ENCODE measurements around the gene SLC45A1.

The SLC45A1 gene

DNA sequence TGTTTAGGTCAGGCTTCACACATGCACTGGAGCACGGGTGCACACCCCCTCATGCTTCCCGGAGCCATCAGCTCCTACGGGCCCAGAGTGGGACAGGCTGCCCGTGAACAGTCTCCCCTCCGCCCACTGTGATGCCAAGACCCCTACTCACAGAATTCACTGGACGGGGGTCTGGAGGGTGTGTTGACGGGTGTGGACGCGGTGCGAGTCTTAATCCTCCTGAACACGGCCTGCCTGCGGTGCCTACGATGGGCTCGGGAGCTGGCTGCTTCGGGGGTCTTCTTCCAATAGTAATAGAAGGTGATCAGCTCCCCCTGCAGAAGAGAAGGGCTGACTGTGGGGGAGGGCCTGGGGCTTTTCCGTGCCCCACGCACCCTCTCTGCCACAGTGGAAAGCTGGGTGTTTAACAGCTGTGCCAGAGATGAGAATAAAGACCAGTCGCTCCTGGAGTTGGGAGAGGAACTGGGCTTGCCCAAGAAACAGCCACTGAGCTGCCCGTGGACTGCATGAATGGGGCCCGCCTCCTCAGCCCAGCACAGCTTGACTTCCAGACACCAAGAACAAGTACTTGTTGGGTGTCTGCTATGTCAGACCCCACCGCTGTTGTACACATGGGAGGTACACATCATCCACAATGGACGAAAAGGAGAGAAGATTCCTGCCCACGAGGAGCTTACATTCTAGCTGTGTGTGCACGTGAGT lies 47.9 kb downstream of the SLC45A1 start:
- no peaks in the 10 kb centered on the region for H3K27me3 ChIP-seq (ENCODE audit: insufficient read depth, low read length, poor library complexity, severe bottlenecking)
- H3K4me3 ChIP-seq (ENCODE audit: low read length, poor library complexity, severe bottlenecking), result no peak overlapping the region
- H3K79me2 ChIP-seq (ENCODE audit: insufficient read depth, low read length), result peaks cover 50% of the 10 kb centered on the region
- peaks cover 66% of the 10 kb centered on the region; the same call in 1 of the 2 replicates for H3K36me3 ChIP-seq (ENCODE audit: insufficient read depth, low read length)
- no peaks in the 10 kb centered on the region for H3K9me3 ChIP-seq (ENCODE audit: insufficient read depth, low read depth, low read length)
- no peaks in the 10 kb centered on the region for H3K4me1 ChIP-seq (ENCODE audit: insufficient read depth, low read length, poor library complexity, severe bottlenecking)
- H3K4me2 ChIP-seq (ENCODE audit: low read depth, low read length, poor library complexity, severe bottlenecking), result no peak overlapping the region
- H2AFZ ChIP-seq (ENCODE audit: low read length), result no peak overlapping the region
- no peaks in the 10 kb centered on the region for H3K9me2 ChIP-seq (replicated peaks; ENCODE audit: low read depth, low read length)
- no peak overlapping the region for H3K9ac ChIP-seq (ENCODE audit: low read depth, low read length, poor library complexity, severe bottlenecking)
- H3F3A ChIP-seq (ENCODE audit: low read depth), result no peaks in the 10 kb centered on the region
- TF ChIP-seq, protein P1, sequence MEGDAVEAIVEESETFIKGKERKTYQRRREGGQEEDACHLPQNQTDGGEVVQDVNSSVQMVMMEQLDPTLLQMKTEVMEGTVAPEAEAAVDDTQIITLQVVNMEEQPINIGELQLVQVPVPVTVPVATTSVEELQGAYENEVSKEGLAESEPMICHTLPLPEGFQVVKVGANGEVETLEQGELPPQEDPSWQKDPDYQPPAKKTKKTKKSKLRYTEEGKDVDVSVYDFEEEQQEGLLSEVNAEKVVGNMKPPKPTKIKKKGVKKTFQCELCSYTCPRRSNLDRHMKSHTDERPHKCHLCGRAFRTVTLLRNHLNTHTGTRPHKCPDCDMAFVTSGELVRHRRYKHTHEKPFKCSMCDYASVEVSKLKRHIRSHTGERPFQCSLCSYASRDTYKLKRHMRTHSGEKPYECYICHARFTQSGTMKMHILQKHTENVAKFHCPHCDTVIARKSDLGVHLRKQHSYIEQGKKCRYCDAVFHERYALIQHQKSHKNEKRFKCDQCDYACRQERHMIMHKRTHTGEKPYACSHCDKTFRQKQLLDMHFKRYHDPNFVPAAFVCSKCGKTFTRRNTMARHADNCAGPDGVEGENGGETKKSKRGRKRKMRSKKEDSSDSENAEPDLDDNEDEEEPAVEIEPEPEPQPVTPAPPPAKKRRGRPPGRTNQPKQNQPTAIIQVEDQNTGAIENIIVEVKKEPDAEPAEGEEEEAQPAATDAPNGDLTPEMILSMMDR (conservative IDR thresholded peaks at IDR 0.05; ENCODE audit: low read length), result no peak
- no peak for TF ChIP-seq EZH2phosphoT487 (IDR thresholded peaks at IDR 0.05; ENCODE audit: borderline replicate concordance)
- H4K20me1 ChIP-seq (ENCODE audit: insufficient read depth, low read length, poor library complexity, severe bottlenecking), result peaks cover 44% of the 10 kb centered on the region

DNA sequence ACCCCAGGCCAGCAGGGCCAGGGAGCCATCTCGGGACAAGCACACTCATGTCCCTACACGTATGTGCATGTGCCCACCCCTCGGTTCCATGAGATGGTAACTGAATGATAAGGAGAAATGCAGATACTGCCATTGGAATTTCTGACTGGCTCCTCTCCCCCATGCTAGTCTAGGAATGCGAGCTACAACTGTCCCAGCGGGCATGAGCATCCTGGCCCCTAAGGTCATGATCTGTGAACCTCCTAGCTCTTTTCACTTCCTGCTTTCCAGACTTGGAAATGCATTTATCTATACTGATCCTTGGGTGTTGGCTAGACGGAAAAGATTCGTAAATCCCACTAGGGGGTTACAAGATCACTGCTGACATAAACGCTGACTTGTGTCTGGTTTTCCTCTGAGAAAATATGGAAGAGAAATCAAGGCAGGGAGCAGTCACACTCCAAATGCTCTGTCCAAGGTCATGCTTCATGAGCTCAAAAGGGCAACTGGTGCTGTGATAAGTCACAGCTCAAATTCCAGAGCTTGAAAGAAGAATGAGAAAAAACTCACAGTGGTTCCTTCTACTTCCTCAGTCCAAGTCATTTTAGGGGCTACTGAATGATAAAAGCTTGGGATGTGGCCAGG lies 49.8 kb downstream of the SLC45A1 start:
- H3K79me2 ChIP-seq (ENCODE audit: insufficient read depth, low read length), result peaks cover 69% of the 10 kb centered on the region
- no peaks in the 10 kb centered on the region for H3K9me3 ChIP-seq (ENCODE audit: insufficient read depth, low read depth, low read length)
- peaks cover 57% of the 10 kb centered on the region for H4K20me1 ChIP-seq (ENCODE audit: insufficient read depth, low read length, poor library complexity, severe bottlenecking)
- no peaks in the 10 kb centered on the region for H3K4me1 ChIP-seq (ENCODE audit: insufficient read depth, low read length, poor library complexity, severe bottlenecking)
- no peak overlapping the region for H3K4me3 ChIP-seq (ENCODE audit: low read length, poor library complexity, severe bottlenecking)
- H3F3A ChIP-seq (ENCODE audit: low read depth), result no peaks in the 10 kb centered on the region
- H3K9ac ChIP-seq (ENCODE audit: low read depth, low read length, poor library complexity, severe bottlenecking), result no peak overlapping the region
- H3K27me3 ChIP-seq (ENCODE audit: insufficient read depth, low read length, poor library complexity, severe bottlenecking), result no peaks in the 10 kb centered on the region
- H3K9me2 ChIP-seq (replicated peaks; ENCODE audit: low read depth, low read length), result no peaks in the 10 kb centered on the region
- H3K36me3 ChIP-seq (ENCODE audit: insufficient read depth, low read length), result peaks cover 58% of the 10 kb centered on the region; the same call in 1 of the 2 replicates
- no peak overlapping the region for H2AFZ ChIP-seq (ENCODE audit: low read length)
- H3K4me2 ChIP-seq (ENCODE audit: low read depth, low read length, poor library complexity, severe bottlenecking), result no peak overlapping the region
- TF ChIP-seq, protein P1 (conservative IDR thresholded peaks at IDR 0.05; ENCODE audit: low read length), result no peak
- no peak for TF ChIP-seq EZH2phosphoT487 (IDR thresholded peaks at IDR 0.05; ENCODE audit: borderline replicate concordance)

DNA sequence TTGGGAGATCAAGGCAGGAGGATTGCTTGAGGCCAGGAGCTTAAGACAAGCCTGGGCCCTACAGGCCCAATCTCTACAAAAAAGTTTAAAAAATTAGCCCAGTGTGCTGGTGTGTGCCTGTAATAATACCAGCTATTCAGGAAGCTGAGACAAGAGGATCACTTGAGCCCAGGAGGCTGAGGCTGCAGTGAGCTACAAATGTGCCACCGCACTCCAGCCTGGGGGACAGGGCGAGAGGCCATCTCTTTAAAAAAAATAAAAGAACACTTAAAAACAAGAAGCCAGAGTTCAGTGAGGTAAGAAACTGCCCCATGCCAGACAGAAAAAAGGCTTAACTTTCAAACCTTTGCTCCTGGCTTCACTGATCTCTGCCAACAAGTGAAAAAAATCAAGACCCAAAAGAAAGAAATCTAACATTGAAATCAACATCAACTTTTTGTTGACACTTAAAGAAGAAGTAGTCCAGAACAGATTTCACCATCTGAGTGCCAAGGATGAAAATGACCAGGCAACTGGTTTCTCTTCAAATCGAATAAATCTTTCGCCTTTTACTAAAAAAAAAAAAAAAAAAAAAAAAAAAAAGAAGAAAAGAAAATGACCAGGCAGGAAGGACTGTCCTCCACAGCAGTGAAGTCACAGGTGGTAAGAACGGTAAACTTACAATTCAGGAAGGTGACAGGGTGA lies 51.2 kb downstream of the SLC45A1 start:
- H3K9me2 ChIP-seq (replicated peaks; ENCODE audit: low read depth, low read length), result no peaks in the 10 kb centered on the region
- TF ChIP-seq, protein P1 (conservative IDR thresholded peaks at IDR 0.05; ENCODE audit: low read length), result no peak
- TF ChIP-seq EZH2phosphoT487 (IDR thresholded peaks at IDR 0.05; ENCODE audit: borderline replicate concordance), result no peak
- peaks cover 83% of the 10 kb centered on the region for H3K79me2 ChIP-seq (ENCODE audit: insufficient read depth, low read length)
- H3K27me3 ChIP-seq (ENCODE audit: insufficient read depth, low read length, poor library complexity, severe bottlenecking), result no peaks in the 10 kb centered on the region
- no peak overlapping the region for H3K4me3 ChIP-seq (ENCODE audit: low read length, poor library complexity, severe bottlenecking)
- no peak overlapping the region for H2AFZ ChIP-seq (ENCODE audit: low read length)
- H3K9ac ChIP-seq (ENCODE audit: low read depth, low read length, poor library complexity, severe bottlenecking), result no peak overlapping the region
- no peaks in the 10 kb centered on the region for H3K9me3 ChIP-seq (ENCODE audit: insufficient read depth, low read depth, low read length)
- peaks cover 57% of the 10 kb centered on the region; the same call in 1 of the 2 replicates for H3K36me3 ChIP-seq (ENCODE audit: insufficient read depth, low read length)
- H4K20me1 ChIP-seq (ENCODE audit: insufficient read depth, low read length, poor library complexity, severe bottlenecking), result peaks cover 61% of the 10 kb centered on the region
- H3K4me2 ChIP-seq (ENCODE audit: low read depth, low read length, poor library complexity, severe bottlenecking), result no peak overlapping the region
- H3F3A ChIP-seq (ENCODE audit: low read depth), result no peaks in the 10 kb centered on the region
- no peaks in the 10 kb centered on the region for H3K4me1 ChIP-seq (ENCODE audit: insufficient read depth, low read length, poor library complexity, severe bottlenecking)

Measured in Loucy (cell line).